Heart left ventricle (tissue), 13 donors: ENCODE results near the gene AFAP1.

ENCODE experiments used
- POLR2A ChIP-seq, 2 donors: fragments of 450-650 bp; IDR thresholded peaks; one replicate each; pipeline ENCODE4 v1.6.1; 2017; ENCODE audit warnings: antibody characterized with exemption in 2 of 2, mild to moderate bottlenecking in 2 of 2, moderate library complexity in 2 of 2
- TF ChIP-seq, protein P1 (sequence below), 12 donors: fragments of 200-600 bp; sonication (generic) in 4 of 12; IDR thresholded peaks; one replicate each; pipeline versions ENCODE4 v1.5.0 to v1.8.0; 2018 to 2022; ENCODE audit warnings: antibody characterized with exemption in 12 of 12, mild to moderate bottlenecking in 5 of 12
- donor health status: ischemic (EF 13 %, LVEDD 7.1; RV severe dilation, severe dysfunction).
- donor health status: DM: no; HTN: yes; CAD: no.
- donor health status: DM: no; HTN: no; CAD: no.
- donor health status: ischemic (EF 25% LVEDD 6.9; RV normal size, moderate dysfunction).
- donor health status: ischemic (EF 25% LVEDD 5.7; RV mildly dilated, moderate dysfunction).
- donor health status: ischemic (EF 35%, LVEDD 5.7; RV mildly dilated, moderate dysfunction).
- donor health status: nonischemic (EF 11% LVEDD 7.7; RV severe dilation, severe dysfunction).
- donor health status: DM: yes; HTN: yes; CAD: no.
- donor health status: PGD.
- donor health status: ischemic (EF 29% LVEDD 5.4; RV normal size, mild dysfunction).
- donor health status: nonischemic (EF 23%, LVEDD 6.1; RV moderate dilation, normal function).

- TF ChIP-seq, protein P1, sequence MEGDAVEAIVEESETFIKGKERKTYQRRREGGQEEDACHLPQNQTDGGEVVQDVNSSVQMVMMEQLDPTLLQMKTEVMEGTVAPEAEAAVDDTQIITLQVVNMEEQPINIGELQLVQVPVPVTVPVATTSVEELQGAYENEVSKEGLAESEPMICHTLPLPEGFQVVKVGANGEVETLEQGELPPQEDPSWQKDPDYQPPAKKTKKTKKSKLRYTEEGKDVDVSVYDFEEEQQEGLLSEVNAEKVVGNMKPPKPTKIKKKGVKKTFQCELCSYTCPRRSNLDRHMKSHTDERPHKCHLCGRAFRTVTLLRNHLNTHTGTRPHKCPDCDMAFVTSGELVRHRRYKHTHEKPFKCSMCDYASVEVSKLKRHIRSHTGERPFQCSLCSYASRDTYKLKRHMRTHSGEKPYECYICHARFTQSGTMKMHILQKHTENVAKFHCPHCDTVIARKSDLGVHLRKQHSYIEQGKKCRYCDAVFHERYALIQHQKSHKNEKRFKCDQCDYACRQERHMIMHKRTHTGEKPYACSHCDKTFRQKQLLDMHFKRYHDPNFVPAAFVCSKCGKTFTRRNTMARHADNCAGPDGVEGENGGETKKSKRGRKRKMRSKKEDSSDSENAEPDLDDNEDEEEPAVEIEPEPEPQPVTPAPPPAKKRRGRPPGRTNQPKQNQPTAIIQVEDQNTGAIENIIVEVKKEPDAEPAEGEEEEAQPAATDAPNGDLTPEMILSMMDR (IDR thresholded peaks at IDR 0.05): no peak
- no peak for TF ChIP-seq POLR2A (IDR thresholded peaks at IDR 0.05)
These were observed 35.7 kb downstream of the AFAP1 start for GRCh38 chr4:7903791-7904516.
